Stimulated activated CD4-positive, alpha-beta T cell treated with anti-CD3 and anti-CD28 coated beads, TNF-alpha, amount 100 ng/mL, for 1 hour (primary cell): ENCODE measurements around the gene ASMTL.
"Not testable (repeated sequence)": the region's sequence is repeated elsewhere in the genome, so short reads cannot be mapped to it uniquely, and the experiment has no call there.

Source experiments
- DNase-seq, 3 donors: peaks; one replicate each; pipeline ENCODE4 v3.0.0-alpha.2; 2020; ENCODE audit warnings: low read depth in 3 of 3, low spot score in 1 of 3

Gene ASMTL

DNA sequence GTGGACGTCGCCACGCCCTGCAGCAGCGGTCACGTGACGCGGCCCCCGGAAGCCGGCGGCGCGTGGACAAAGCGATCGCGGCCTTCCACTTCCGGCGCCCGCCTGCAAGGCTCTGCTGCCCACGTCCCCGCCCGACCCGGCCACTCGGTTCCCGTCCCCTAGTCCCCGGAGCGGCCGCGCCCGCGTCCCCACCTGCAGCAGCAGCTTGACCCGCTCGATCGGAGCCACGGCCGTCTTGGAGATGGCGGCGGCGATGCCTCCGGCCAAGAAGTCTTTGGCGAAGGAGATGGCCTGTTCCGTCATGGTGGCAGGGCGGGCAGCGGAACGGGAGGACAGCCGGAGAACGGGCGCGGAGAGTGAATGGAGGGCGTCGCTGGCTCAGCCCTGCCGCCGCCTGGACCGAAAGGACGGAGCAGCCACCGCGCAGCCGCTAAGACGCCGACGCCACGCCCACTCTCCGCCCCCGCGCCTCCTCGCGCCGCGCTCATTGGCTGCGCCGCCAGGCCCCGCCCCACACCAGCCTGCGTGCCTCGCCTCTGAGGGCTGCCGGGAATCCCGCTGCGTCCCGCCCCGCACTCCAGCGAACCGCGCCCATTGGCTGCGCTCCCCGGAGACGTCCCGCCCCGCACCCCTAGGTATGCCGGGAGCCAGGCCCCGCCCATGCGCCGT, 60.9 kb downstream of the ASMTL start, which contains the start of gene SLC25A6:
Gene SLC25A6, minus strand, starts transcription at position 407 of the 669 bp plus-strand sequence. Its CDS starts 104 bp downstream, at position 303.
- DNase-seq: peak; percentile 99 to 100 (median 99)

DNA sequence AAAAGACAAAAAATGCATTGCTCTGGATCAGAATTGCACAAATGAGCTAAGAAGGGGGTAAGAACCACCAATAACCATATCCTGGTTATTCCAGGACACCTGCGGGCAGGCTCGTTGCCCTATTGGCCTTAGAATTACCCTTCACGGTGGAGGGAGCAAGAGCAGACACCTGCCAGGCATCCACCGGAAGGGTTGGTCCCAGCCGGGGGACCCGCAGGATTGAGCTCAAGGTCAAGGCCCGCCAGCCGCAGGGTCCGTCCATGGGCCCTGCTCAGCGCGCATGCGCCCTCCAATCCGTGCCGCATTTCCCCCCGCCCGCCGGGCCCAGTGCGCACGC, 61.4 kb downstream of the ASMTL start:
- DNase-seq: peak in 2 of 3 donors; percentile 91 to 95

DNA sequence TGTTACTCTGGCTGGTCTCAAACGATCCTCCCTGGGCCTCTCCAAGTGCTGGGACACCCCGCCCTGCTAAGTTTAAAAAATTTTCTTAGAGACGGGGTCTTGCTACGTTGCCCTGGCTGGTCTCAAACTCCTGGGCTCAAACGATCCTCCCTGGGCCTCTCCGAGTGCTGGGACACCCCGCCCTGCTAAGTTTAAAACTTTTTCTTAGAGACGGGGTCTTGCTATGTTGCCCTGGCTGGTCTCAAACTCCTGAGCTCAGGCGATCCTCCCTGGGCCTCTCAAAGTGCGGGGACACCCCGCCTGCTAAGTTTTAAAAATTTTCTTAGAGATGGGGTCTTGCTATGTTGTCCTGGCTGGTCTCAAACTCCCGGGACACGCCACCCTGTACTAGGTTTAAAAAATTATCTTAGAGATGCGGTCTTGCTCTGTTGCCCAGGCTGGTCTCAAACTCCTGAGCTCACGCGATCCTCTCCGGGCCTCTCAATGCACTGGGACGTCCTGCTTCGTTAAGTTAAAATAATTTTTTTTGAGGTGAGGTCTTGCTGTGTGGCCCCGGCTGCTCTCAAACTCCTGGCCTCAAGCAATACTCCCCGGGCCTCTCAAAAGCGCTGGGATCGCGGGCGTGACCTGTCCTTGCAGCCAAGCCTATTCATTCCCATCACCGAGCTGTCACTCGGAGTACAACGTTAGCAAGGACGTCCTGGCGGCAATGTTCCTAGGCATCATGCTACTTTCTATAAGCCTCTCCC, 61.9 kb downstream of the ASMTL start:
- no peak for DNase-seq

DNA sequence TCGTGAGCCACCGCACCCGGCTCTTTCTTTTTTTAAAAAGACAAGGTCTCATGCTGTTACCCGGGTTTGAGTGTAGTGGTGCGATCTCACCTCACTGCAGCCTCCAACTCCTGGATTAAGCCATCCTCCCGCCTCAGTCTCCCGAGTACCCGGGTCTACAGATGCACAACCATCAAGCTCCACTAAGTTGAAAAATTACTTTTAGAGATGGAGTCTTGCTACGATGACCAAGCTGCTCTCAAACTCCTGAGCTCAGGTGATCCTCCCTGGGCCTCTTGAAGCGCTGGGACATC, 62.8 kb downstream of the ASMTL start:
- no peak for DNase-seq

DNA sequence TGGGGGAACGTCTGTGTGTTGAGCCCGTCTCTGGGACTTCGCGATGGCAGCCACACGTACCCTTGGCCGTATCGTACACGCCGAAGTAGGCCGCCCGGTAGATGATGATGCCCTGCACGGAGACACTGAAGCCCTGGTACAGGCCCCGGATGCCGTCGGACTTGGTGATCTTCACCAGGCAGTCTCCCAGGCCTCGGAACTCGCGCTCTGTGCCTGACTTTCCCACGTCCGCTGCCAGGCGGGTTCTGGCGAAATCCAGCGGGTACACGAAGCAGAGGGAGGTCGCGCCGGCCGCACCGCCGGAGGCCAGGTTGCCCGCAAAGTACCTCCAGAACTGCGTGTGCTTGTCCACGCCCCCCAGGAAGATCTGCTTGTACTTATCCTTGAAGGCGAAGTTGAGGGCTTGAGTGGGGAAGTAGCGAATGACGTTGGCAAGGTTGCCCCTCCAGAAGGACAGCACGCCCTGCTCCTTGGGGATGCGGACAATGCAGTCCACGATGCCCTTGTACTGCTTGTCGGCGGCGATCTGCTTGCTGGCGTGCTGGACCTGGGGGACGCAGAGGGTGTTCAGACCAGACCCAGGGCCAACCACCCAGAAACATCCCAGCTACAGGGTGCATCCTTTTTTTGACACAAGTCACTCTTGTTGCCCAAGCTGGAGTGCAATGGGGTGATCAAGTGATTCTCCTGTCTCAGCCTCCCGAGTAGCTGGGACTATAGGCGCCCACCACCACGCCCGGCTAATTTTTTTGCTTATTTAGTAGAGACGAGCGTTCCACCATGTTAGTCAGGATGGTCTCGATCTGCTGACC, 63.3 kb downstream of the ASMTL start:
- no peak for DNase-seq

DNA sequence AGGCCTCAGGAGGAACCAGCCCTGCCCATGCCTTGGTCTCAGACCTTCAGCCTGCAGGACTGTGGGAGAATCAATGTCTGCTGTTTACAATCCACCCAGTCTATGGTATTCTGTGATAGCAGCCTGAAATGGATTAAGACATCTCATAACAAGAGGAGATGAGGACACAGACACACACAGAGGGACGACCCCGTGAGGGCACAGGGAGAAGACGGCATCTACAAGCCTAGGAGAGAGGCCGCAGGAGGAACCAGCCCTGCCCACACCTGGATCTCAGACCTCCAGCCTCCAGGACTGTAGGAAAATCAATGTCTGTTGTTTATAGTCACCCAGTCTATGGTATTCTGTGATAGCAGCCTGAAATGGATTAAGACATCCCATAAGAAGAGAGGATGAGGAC, 64.1 kb downstream of the ASMTL start:
- DNase-seq: no peak

DNA sequence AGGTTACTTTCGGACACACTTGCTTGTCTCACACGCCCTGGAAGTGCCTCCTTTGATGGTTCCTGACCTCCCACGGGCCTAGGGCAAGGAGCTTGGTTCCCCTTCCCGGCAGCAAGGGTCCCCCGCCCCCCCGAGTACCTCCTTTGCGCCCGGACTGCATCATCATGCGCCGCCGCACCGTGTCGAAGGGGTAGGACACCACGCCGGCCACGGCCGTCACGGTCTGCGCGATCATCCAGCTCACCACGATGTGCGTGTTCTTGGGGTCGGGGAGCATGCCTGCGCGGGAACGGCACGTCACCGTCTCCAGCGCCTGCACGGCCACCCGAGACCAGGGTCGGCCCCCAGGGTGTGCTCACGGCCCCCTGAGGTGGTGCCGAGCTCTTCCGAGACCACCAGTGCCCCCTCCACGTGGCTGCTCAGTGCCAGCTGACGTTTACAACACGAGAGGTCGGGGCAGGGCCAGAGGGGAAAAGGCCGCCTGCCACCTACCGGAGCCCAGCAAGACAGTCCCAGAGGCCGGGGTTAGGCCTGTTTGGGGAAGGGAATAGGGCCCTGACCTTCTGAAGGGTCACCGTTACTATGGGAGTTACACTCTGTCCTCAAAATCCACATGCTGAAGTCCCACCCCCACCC, 65.5 kb downstream of the ASMTL start:
- DNase-seq: no peak

DNA sequence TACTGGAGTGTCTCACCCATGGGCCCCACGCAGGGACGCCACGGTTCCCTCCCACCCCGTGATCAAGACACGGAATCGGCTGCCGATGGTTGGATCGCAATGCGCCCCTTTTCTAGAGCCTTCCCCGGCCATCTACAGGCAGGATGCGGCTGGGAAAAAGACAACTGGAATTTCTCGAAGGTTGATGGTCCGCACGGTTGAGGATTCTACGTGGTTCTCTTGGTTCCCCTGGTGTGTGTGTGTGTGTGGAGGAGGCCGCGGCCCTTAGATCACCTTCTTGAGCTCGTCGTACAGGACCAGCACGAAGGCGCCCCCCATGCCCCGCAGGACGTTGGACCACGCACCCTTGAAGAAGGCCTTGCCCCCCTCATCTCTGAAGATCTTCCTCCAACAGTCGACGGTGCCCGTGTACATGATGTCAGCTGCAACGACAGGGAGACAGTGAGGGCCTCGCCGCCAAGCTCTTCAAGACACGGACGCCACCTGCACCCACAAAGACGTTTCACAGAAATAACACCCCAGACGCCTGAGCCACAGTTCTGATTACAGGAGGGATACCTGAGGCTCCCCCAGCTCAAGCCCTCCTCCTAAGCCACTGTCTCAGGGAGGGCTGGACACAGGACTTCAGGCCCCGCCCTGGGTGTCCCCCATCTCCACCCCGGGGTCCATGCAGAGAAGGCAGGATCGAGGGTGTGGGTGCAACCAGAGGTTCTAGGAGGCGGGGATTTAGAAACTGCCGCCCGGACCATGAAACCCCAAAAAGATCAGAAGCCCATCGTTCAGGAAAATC, 66.2 kb downstream of the ASMTL start:
- DNase-seq: no peak

DNA sequence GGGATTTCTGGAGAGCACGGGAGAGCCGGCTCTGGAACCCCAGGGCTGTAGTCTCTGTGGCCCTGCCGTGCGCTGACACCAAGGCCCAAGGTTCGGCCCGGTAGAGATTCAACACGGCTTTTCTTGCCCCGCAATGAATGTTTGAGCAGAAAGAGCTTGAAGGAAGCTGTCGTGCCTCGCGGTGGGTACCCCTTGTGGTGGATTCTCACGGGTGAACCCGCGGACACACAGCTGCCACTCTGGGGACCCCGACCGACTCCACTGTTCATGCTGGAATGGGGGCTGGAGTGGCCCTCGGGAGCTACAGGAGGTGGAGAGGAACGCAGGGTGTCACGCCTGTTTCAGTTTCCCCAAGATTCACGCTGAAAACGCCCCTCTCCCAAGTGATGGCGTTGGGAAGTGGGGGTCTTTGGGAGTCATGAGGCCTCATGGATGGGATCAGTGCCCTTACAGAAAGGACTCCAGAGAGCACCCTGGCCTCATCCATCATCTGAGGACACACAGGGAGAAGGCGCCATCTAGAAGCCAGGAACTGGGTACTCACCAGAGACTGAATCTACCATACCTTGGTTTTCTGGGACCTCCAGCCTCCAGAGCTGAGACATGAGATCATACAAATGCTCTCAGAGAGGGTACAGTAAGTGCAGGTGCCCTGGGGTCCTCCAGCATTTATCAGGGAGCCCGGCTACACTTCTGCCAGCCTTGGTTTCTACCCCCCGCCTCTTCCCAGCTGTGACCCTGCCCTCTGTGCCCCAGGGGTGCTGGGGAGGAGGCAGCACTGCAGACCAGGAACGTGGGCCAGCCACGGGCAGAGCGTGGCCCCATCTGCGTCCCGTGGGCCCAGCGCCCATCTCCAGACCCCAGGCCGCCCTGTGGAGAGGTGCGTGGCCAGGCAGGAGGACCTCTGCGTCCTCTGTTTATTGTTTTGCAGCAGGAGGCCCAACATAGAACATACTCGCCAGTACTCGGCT, 67.2 kb downstream of the ASMTL start:
- no peak for DNase-seq

DNA sequence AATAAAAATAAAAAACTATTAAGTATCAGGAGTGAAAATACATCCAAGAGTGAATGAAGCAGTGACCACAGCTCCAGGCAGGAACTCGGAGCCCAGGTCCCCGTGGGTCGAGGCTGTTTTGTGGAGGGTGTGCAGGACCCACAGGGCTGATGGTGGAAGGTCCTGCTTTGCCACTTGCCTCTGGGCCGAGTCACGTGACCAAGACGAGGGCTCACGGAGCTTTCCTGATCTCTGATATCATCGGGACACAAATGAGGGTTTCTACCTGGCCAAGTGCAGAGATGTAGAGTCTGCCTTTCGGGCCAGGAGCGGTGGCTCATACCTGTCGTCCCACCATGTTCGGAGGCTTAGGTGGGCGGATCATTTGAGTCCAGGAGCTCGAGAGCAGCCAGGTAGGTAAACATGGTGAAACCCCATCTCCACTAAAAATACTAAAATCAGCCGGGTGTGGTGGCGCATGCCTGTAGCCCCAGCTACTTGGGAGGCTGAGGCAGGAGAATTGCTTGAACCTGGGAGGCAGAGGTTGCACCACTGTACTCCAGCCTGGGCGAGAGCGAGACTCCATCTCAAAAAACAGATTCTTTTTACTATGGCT, 68.0 kb downstream of the ASMTL start:
- DNase-seq: no peak

DNA sequence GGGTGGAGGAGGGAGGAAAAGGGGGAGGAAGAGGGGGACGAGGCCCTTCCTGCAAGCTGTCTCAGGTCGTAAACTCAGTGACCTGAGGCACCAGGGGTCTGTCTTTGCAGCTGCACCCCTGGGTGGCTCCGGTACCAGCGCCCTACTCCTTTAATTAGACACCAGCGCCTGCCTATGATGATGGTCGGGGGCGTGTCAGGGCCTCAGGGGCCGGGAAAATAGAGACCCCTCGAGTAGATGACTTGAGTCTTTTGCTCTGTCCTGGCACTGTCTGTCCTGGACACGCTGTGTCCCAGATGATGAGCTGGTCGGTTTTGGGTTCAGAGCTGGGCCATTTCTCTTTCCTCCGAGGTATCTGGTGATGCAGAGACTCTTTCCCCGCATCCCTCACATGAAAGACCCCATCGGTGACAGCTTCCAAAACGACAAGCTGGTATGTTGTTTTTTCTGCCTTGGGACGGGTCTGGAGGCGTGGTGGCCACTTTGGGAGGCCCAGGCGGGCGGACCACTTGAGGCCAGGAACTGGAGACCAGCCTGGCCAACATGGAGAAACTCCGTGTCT, 72.0 kb downstream of the ASMTL start:
- no peak for DNase-seq

DNA sequence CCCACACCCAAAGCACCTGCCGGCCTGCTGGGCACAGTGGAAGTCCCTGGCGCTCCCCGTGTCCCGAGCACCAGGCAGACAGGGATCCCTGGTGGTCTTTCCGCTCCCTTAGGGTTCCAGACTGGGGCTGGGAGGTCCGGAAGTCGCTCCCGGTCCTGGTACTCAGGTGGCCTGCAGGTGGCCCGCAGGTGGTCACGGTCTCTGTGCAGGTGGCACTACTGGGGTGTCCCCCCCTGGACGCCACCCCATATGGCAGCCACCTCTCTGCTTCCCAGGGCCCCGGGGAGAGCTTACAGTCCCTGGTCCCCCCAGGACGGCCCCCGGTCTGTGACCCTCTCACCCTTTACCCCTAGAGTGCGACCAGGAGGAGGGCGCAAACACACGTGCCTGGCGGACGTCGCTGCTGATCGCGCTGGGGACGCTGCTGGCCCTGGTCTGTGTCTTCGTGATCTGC, 74.4 kb downstream of the ASMTL start:
- DNase-seq: no peak

DNA sequence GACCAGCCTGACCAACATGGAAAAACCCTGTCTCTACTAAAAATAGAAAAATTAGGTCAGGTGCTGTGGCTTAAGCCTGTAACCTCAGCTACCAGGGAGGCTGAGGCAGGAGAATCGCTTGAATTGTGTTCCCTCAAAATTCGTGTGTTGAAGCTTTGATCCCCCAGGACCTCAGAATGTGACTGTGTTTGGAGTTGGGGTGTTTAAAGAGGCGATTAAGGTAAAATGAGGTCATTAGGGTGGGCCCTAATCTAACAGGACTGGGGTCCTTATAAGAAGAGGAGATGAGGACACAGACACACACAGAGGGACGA, 84.4 kb downstream of the ASMTL start:
- no peak for DNase-seq

DNA sequence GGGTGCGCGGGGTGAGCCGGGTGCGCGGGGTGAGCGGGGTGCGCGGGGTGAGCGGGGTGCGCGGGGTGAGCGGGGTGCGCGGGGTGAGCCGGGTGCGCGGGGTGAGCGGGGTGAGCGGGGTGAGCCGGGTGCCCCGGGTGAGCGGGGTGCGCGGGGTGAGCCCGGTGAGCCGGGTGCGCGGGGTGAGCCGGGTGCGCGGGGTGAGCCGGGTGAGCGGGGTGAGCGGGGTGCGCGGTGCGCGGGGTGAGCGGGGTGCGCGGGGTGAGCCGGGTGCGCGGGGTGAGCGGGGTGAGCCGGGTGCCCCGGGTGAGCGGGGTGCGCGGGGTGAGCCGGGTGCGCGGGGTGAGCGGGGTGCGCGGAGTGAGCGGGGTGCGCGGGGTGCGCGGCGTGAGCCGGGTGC, 86.3 kb downstream of the ASMTL start:
- DNase-seq: not testable (repeated sequence)

DNA sequence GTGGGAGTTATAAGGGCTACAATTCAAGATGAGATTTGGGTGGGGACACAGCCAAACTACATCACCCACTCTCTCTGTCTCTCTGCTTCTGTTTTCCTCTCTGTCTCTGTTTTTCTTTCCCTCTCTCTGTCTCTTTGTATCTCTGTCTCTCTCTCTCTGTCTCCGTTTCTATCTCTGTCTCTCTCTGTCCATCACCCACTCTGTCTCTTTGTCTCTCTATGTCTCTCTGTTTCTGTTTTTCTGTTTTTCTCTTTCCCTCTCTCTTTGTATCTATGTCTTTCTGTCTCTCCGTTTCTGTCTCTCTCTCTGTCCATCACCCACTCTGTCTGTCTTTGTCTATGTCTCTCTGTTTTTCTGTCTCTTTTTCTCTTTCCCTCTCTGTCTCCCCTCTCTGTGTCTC, 90.8 kb downstream of the ASMTL start:
- no peak for DNase-seq

DNA sequence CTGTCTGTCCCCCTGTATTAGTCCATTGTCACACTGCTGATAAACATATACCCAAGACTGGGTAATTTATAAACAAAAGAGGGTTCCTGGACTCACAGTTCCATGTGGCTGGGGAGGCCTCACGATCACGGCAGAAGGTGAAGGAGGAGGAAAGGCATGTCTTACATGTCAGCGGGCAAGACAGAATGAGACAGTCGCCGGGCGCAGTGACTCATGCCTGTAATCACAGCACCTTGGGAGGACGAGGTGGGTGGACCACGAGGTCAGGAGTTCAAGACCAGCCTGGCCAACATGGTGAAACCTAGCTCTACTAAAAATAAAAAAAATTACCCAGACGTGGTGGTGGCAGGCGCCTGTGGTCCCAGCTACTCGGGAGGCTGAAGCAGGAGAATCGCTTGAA, 91.4 kb downstream of the ASMTL start:
- DNase-seq: no peak

DNA sequence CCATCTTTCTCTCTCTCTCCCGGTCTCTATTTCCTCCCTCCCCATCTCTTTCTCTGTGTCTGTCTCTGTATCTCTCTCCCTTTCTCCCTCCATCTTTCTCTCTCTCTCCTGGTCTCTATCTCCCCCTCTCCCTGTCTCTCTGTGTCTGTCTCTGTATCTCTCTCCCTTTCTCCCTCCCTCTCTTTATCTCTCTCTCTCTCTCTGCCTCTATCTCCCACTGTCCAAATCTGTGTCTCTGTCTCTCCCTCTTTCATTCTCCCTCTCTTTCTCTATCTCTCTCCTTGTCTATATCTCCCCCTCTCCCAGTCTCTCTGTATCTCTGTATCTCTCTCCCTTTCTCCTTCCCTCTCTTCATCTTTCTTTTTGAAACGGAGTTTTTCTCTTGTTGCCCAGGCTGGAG, 92.5 kb downstream of the ASMTL start:
- DNase-seq: no peak

DNA sequence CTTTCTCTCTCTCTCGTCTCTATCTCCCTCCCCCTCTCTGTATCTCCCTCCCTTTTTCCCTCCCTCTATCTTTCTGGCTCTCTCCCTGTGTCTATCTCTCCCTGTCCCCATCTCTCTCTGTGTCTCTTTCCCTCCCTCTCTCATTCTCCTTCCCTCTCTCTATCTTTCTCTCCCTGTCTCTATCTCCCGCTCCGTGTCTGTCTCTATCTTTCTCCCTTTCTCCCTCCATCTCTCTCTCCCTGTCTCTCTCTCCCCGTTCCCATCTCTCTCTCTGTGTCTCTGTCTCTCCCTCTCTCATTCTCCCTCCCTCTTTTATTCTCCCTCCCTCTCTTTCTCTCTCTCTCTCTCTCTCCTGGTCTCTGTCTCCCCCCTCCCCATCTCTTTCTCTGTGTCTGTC, 93.2 kb downstream of the ASMTL start:
- DNase-seq: no peak

DNA sequence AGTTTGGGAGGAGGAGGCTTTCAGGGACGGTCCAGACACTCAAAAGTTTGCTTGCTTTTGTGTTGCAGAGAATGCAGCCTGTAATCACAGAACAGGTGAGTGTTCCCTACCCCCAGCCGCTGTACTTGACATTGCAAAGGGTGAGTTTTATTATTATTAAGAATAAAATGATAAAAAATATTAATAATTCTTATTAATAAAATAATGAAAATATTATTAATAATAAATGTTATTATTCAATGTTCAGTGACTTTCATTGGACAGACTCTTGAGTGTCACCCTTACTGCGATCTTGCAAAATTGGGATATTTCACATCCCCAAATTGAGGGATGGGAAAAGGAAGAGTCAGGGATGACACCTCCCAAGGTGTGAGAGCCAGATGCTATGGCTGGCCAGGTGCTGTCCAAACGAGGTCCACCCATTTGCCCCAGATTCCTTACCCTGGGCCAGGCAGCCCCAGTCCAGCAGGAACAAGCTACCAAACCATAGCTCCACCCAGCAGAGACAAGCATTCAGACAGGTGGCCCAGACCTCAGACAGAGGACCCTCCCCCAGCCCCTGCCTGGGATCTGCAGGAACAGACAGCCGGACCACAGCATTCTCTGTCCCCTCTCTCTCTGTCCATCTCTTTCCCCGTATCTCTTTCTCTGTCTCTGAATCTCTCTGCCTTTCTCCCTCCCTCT, 93.8 kb downstream of the ASMTL start:
- DNase-seq: no peak
